Activated CD4-positive, alpha-beta T cell treated with anti-CD3 and anti-CD28 coated beads for 1 hour (primary cell): Measurements from ENCODE around the gene KAZN.

ENCODE experiments used
- DNase-seq: peaks from one replicate; pipeline ENCODE4 v3.0.0-alpha.2; 2020

The KAZN gene

DNA sequence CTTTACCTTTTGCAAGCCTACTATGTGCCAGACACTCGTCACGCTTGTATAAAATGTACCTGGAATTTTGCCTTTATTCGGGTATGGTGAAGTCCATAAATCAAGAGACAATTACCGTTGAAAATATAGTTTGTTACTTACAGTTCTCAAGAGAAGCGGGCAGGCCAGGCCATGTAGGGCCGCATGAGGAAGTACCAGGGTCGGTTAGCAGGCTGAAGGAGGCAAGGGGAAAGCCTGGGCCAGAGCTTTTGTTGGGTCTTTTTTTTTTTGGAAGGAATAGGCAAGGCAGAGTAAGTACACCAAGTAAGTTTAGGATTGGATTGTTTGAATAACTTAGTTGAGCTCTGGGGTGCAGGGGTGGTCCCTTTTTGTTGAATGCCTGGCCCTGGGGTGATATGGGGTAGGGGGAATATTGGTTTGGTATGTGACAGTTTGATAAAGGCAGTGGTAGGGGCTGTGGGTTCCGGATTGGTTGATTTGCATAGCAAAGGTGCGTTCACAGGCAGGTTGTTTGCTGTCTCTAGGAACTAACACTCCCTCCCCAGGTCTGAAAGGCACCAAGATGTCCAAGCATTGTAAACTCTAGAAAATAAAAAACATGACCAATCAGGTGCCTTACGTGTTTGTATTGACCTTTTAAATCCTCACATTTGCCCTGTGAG lies 80.7 kb downstream of the KAZN start:
- DNase-seq: no peak

DNA sequence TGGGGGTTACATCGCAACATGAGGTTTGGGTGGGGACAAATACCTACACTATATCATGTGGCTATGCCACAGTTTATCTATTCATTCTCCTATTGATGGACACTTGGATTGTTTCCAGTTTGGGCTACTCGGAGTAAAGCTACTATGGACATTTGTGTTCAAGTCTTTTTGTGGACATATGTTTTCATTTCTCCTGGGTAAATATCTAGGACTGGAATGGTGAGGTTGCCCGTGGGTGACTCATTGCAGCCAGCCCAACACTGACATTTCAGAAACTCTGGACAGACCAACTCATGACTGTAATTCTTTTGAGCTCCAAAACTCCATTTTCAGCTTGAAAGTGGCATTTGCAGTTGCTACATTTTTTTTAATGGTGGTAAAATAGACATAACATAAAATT lies 82.7 kb downstream of the KAZN start:
- DNase-seq: no peak

DNA sequence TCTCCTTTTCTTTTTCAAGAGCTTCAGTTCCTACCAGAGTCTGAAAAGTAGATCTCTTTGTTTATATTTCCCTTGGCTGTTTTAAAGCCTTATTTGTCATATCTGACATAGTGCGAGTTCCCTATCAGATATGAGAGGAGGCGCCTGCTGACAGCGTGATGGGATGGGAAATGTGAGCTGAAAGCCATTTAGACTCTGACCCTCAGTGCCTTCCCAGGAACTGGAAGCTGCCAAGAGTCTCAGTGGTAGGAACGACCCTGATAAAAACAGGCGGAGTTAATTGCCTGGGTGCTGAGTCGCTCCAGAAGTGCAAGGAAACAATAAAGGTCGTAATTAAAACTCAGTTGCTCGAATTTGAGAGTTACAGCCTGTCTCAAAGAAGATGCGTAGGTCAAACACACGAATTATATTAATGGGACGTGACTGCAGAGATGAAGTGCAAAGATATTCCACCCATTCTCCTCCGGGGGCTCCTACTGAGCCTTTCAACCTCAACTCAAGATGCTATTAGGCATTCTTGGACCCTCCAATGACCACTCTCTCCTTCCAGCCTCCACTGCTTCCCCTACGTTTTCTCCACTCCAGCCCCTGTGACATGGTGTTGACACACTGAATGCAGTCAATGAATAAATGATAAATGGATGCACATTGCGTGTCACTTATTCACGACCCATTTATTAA lies 84.6 kb downstream of the KAZN start:
- no peak for DNase-seq

DNA sequence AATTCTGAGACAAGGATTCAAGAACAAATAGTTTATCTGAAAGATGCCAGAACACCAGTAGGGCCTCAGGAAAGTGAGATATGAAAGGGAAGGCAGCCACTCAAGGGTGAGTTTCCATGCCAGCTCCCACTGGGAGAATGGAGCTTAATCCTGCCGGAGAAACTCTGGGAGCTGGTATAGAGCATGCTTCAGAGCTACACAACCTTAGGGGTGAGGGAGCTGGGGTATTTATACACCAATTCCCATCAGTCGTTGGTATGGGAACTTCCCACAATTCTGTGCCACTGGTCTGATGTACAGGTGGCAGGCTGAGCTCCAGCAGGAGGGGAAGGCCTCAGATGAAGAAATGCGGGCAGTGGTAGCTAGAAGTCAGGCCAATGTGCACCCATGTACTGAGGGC lies 86.6 kb downstream of the KAZN start:
- DNase-seq: no peak

DNA sequence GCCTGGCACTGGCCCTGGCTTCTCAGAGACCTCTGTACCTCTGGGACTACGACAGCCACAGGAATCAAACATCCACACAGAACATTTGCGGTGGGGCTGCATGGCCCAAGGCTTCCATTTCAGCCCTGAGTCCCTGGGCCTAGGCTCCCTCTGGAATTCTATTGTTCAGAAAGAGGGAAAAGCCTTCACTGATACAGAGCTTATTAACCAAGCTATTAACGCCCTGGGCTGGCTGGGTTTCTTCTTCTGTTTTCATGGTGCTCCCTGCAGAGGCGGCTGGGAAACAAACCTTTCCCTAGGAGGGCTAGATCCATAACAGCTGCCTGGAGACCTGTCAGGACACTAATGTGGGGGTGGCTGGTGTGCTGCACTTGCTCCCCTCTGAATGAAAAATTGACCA lies 88.2 kb downstream of the KAZN start:
- DNase-seq: no peak

DNA sequence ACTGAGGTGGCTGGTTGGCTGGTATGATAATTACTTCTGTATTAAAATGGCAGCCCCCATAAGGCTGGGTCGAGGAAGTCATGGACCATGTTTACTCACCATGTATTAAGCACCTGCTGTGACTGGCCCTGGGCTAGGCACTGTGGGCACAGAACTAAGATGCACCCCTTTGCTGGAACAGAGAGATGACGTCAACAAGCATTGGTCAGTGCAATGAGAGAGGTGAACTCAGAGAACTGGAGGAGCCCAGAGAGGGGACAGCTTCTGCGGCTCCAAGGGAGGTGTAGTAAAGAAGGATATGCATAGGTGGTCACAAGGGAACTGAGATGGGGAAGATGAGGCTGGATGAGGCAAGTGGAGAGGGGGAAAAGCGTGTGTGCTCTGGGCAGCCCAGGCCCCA lies 88.7 kb downstream of the KAZN start:
- DNase-seq: no peak

DNA sequence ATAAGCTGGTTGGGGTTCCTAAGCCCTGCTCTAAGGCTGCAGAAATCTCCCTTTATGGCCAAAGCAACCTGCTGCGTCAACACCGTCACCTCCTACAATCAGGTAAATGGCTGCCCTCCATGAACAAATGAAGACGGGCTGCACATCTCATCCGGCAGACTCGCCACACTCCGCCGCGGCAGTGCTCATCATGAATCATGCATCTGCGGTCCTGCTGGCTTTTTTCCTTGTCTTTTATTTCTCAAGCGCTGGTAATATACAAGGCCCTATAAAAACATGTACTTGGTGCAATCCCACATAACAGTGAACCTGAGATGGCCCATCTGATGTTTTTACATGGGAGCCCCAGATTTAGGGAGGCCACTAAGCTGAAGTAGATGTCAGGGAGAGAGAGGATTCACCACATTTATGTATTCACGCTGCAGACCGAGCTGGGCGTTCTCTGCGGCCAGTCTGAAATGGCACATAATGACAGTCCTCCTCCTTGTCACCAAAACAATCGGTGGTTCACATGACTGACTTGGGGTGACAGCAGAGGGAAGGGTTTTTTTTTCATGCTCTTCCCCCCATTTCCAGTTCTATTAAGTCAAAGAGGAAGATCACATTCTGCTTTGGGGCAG lies 91.6 kb downstream of the KAZN start:
- no peak for DNase-seq

DNA sequence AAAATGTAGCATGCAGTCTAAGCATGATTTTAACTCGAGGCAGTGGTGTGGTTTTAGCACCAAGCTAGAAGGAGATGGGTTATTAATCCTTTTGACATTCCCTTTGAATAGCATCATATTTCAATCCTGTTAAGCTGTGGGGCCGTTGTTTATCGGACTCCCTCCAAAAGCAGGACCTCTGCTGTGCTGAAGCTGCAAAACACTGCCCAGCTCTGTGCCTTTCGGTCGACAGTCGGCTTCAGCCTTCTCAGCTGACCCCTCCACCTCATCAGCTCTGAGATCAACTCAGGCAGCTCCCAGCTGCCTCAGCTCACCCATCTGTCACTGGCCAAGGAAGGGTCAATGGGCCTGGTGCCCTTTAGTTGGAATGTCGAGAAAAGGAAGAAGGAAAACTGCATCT lies 95.5 kb downstream of the KAZN start:
- DNase-seq: no peak

DNA sequence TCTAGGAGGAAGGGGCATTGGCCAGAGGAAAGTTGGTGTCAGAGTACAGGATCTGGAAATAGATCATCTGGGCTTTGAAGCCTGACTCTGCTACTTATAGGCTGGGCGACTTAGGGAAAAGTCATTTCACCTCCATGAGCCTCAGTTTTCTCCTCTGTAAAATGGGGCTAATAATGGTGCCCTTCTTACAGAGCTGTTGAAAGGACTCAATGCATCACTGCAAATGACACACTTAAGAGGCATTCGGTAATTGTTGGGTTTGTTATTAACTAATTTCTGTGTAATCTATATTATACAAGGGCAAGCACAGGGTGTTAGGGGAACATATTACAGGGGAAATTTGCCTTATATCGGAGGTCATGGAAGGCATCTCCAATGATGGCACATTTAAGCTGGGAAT lies 96.1 kb downstream of the KAZN start:
- DNase-seq: no peak

DNA sequence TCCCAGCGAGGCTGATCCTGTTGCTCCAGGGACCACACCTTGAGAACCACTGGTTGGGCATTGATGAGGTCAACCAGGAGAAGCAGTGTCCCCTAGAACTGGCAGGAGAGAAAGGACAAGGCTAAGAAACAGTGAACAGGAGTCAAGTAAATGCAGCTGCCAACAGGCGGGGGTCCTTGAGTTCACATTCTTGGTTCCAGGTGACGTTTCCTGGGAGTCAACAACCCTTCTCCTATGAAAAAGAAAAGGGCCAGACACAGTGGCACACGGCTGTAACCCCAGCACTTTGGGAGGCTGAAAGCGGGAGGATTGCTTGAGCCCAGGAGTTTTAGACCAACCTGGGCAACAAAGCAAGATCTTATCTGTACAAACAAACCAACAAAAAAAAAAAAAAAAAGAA lies 98.3 kb downstream of the KAZN start:
- no peak for DNase-seq

DNA sequence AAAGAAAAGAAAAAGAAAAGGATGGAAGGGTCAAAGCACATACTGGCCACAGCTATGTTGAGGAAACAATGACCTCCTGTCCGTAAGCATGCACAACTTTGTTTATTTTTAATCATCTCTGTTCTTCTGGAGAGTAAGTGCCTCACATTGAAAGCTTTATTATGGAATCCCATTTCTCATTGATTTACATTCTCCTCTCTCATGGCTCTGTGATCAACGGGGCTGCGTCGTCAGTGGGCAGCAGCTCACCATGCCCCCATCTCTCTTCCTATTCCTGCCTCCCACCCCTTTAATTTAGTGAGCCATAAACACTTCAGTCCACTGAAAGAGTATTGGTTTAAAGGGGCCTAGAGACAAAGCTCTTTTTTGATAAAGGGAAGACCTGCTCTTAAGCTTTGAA lies 98.9 kb downstream of the KAZN start:
- DNase-seq: no peak

DNA sequence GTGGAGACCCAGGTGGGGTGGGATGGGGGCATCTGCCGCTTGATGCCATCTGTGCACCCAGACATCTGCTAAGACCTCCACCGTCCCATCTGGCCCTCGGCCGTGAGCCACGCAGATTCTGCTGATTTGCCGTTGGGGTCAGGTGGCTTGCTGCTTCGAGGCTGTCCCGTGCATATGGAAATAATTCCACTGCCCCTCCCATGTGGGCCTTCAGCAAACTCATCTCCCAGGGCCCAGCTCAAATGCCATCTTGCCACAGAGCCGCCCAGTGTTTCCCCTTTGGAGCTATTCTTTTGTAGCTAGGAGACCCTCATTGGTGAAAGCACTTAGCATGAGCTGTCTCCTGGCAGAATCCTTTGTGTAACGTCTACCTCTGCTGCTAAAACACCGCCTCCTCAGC lies 99.8 kb downstream of the KAZN start:
- no peak for DNase-seq

DNA sequence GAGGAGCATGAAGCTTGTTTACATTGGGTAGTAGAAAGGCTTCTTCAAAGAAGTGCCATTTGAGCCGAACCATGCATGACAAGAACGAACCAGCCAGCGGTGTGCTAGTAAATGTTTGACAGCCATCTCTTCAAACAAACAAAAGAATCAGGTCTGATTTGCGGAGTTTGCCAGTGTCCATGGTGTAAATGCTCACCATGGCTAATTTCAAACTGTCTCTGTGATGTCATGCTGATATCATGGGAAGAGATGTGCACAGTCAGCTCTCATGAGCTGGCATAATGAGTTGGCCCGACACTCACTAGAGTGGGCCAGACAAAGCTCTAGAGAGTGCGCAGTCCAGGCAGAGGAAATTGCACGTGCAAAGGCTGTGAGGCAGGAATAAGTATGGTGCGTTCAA lies 101.1 kb downstream of the KAZN start:
- DNase-seq: no peak

DNA sequence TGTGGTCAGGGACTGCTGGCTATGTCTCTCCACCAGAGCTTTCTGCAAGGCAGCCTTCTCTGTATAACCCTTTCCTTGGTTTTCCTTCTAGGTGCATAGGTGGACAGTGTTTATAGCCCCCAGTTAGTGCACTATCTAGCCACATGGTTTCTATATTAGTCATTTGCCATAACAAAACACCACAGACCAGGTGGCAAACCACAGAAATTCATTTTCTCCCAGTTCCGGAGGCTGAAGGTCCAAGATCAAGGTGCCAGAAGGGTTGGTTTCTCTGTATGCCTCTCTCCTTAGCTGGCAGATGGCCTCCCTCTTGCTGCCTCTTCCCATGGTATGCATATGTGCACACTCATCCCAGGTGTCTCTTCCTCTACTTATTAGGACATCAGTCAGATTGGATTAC lies 106.4 kb downstream of the KAZN start:
- no peak for DNase-seq

DNA sequence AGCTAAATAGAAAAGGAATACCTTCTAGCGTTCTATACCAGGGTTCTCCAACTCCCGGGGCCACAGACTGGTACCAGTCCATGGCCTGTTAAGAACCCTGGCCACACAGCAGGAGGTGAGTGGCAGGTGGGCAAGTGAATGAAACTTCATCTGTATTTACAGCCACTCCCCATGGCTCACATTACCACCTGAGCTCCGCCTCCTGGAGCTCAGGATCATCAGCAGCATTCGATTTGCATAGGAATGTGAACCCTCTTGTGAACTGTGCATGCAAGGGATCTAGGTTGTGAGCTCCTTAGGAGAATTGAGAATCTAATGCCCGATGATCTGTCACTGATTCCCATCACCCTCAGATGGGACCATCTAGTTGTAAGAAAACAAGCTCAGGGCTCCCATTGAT lies 107.3 kb downstream of the KAZN start:
- DNase-seq: no peak

DNA sequence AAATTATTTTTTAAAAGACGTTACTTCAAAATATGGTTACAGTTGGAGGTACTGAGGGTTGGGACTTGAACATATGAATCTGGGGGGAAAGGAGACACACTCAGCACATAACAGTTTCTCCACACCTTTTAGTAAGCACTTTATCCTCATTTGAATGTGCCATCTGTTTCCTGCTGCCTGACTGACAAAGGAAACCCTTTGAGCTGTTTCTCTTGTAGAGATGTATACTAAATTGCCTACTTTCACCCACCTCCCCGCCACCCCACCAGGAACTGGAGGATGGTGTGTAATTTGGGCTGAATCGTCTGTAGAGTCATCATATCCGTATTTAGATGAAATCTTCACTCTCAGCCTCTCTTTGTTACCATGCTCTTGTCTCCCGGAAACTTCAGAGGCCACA lies 108.1 kb downstream of the KAZN start:
- DNase-seq: no peak

DNA sequence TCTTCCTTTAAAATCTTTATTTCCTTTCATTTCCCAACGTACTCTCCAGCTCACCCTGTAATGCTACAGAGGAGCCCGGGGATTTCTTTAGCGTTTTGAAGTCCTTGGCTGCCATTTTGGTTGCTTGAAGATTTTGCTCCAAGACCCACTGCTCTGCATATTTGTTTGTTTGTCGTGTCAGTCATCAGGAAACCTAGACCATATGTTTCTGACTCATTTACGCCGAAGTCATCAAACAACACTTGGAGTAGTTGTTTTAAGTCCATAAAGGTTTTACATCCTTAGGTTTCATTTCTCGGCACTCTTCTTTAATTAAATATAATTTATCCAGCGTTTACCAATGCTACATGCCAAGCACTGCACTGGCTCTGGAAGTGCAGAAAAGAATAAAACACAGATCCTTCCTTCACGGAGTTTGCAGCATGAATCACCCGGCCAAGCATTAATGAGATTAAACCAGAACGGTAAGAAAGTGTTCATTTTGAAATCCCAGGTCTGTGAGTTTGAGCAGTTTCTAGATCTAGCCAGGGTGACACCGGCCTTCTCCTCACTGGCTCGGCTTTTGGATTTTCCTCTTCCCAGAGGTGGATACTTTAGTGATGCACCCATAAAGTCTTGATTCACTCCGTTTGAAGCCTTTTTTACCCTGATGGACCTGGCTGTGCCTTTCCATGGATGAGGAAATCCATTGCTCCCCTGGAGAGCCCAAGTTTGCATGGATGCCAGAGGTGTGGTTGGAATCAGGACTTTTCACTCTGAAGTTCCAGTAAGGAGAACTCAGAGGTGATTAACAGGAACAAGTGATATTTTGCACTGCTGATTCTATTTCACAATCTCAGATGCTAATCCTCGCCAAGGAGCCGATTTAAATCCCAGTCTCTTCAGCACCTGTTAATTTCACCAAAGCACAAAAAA lies 109.3 kb downstream of the KAZN start:
- no peak for DNase-seq

DNA sequence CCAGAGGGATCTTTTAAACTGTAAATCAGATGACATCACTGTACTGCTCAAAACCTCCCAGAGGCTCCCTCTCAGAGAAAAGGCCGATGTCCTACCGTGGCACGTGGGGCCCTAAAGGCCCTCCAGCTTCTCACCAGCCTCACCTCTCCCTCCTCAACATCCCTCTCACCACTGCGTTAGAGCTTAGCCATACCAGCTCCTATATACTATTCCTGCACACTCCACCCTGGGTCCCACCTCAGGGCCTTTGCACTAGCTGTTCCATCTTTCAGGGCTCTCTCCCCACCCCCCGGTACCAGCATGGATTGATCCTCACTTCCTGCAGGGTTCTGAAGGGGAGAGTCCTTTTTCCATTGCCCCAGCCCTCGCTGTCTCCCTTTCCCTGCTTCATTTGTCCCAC lies 111.8 kb downstream of the KAZN start:
- no peak for DNase-seq

DNA sequence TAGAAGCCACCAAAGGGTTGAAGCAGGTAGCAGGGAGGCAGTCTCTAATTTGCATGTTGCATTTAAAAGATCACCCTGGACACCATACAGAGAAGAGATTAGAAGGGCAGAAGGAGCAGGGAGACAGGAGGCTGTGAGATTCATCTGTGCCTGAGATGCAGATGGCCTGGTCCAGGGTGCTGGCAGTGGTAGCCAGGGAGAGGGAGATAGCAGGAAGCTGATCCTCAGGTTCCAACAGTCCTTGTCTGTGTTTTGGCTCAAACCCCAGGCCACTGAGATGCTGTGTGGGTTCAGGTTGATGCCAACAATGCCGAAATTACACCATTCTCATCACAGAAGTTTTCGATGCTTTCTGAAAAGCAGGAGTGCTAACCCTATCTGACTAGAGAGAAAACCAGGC lies 113.7 kb downstream of the KAZN start:
- DNase-seq: no peak

DNA sequence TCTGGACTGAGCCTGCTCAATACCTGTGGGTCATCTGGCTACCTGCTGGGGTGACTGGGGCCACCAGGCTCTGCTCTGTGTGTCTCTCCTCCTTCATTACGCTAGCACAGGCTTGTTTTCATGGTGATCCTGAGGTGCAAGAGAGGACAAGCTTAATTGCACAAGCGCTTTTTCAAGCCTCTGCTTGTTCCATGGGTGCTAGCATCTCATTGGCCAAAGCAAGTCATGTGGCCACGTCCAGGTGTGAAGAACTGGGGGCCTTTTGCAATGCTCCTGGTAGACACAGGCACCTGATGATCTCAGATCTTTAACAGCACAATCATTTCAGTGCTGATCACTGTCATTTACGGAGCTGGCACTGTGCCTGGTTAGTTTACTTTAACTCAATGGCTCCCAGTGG lies 114.6 kb downstream of the KAZN start:
- no peak for DNase-seq

DNA sequence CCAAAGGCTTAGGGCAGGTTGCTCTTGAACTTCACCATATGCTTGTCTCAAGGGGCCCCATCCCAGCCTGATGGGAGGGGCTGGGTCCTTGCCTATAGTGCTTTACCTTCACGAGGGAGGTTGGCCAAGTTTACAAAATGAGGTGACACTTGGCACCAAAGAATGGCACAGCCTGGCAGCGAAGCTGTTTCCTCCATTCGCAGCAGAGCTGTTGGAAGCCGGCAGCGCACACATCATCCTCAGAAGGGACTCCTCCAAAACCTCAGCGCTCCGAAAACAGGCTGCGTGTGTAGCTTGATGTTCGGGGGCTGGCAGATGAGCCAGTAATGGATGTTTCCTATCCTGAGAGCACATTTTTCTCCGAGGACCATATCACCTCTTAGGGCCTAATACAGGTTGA lies 116.8 kb downstream of the KAZN start:
- DNase-seq: no peak

DNA sequence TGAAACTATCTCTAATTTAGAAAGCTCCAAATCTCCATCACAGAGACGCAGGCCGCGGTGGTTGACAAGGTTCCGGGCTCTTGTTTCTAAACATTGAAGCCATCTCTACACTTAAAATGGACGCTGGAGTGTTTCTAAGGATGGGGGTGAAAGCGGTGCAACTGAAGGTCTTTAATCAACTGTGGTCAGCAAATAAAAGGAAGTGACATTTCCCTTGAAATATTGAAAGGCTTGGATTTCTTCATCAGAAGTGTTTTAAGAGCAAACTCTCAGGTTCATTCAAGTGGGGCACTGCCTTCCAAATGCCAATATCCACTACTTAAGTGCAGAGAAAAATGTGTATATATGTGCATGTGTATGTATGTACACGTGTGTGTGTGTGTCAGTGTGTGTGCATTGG lies 117.3 kb downstream of the KAZN start:
- no peak for DNase-seq

DNA sequence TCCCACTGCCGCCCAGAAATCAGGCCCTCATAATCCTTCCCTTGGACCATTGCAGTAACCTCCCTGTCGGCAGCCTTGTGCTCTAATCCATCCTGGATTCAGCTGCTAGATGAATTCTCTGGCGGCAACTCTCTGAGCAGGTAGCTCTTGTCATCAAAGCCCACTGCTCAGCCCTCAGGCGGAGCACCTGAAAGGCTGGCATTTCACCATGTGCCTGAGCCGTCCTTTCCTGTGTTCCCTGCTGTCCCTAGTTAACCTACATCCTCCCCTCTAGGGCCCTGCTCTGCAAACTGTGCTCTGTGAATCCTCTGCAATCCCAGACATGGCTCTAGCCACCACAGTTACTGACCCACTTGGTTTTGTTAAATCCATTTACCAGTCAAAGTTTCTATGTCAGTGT lies 118.0 kb downstream of the KAZN start:
- DNase-seq: no peak

DNA sequence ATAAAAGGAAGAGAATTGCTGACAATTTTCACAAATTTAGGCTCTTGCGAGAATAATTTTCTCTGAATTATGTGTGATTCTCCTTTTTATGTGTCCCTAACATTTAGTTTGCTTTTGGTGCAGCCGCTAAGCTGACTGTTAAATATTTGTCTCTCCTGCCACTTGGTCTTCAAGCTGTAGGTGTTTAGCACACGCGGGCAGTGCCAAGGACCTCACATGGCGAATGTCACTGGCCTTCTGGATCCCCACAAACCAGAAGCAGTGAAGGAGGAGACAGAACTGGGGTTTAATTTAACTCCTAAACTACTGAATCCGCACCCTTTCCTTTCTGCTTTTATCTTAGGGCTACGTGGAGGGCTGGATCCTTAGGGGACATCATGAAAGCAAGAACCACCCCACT lies 120.0 kb downstream of the KAZN start:
- no peak for DNase-seq
